Astrocyte (in vitro differentiated cells and primary cell): ENCODE measurements around the gene ATPAF2. TPM values are rescaled to one million over a fixed set of nuclear protein-coding genes. Genes with fewer than 3 reads are reported as not detected.

Experiments used
- DNase-seq: peaks from one replicate; pipeline ENCODE4 v3.0.0-alpha.2; 2010; ENCODE audit warnings: low read depth
- FAIRE-seq: peaks from 2 replicates; lab custom pipeline; 2011; peaks lifted over from hg19 to GRCh38; lab: Jason Lieb, UNC
- H2AFZ ChIP-seq: 2 replicates; pipeline ENCODE4 v1.6.0; 2012; ENCODE audit warnings: low read depth, low read length, inconsistent platforms
- H3K27ac ChIP-seq: 2 replicates; pipeline ENCODE4 v1.5.1; 2011; ENCODE audit warnings: low read depth, low read length, inconsistent platforms
- H3K27me3 ChIP-seq: 2 replicates; pipeline ENCODE4 v1.6.0; 2011; ENCODE audit warnings: low read length, inconsistent platforms; ENCODE audit not compliant: insufficient read depth
- H3K36me3 ChIP-seq: 2 replicates; pipeline ENCODE4 v1.5.1; 2011; ENCODE audit warnings: low read length, inconsistent platforms; ENCODE audit not compliant: insufficient read depth
- H3K4me1 ChIP-seq: 2 replicates; pipeline ENCODE4 v1.5.1; 2011; ENCODE audit warnings: low read length, inconsistent platforms; ENCODE audit not compliant: insufficient read depth
- H3K4me2 ChIP-seq: 2 replicates; pipeline ENCODE4 v1.6.0; 2012; ENCODE audit warnings: low read length, inconsistent platforms
- H3K4me3 ChIP-seq: 2 replicates; pipeline ENCODE4 v1.5.1; 2011; ENCODE audit warnings: low read depth, mild to moderate bottlenecking, low read length, inconsistent platforms; ENCODE audit not compliant: insufficient read depth
- H3K79me2 ChIP-seq: 2 replicates; pipeline ENCODE4 v1.6.0; 2012; ENCODE audit warnings: mild to moderate bottlenecking, low read length, inconsistent platforms; ENCODE audit not compliant: insufficient read depth
- H3K9ac ChIP-seq: 2 replicates; pipeline ENCODE4 v1.6.0; 2012; ENCODE audit warnings: mild to moderate bottlenecking, low read length, inconsistent platforms
- H3K9me3 ChIP-seq: 2 replicates; pipeline ENCODE4 v1.5.1; 2012; ENCODE audit warnings: low read depth, mild to moderate bottlenecking, low read length, inconsistent platforms; ENCODE audit not compliant: insufficient read depth
- H4K20me1 ChIP-seq: 2 replicates; pipeline ENCODE4 v1.6.0; 2012; ENCODE audit warnings: low read length, inconsistent platforms; ENCODE audit not compliant: insufficient read depth
- H3K27ac Mint-ChIP-seq: one replicate; pipeline ENCODE4 v1.8.0; 2021; ENCODE audit warnings: mild to moderate bottlenecking, mixed read lengths; ENCODE audit not compliant: unreplicated experiment
- H3K27me3 Mint-ChIP-seq: one replicate; pipeline ENCODE4 v1.8.0; 2021; ENCODE audit warnings: low read depth, mixed read lengths; ENCODE audit not compliant: unreplicated experiment
- H3K36me3 Mint-ChIP-seq: one replicate; pipeline ENCODE4 v1.8.0; 2021; ENCODE audit warnings: low read depth, mixed read lengths; ENCODE audit not compliant: unreplicated experiment
- H3K4me1 Mint-ChIP-seq: one replicate; pipeline ENCODE4 v1.8.0; 2021; ENCODE audit warnings: low read depth, mixed read lengths; ENCODE audit not compliant: unreplicated experiment
- H3K4me3 Mint-ChIP-seq: one replicate; pipeline ENCODE4 v1.8.0; 2021; ENCODE audit warnings: mild to moderate bottlenecking, moderate library complexity, mixed read lengths; ENCODE audit not compliant: unreplicated experiment
- H3K9me3 Mint-ChIP-seq: one replicate; pipeline ENCODE4 v1.8.0; 2021; ENCODE audit warnings: mild to moderate bottlenecking, mixed read lengths; ENCODE audit not compliant: unreplicated experiment
- EZH2 ChIP-seq: IDR thresholded peaks from 2 replicates; pipeline ENCODE4 v1.6.1; 2012; ENCODE audit warnings: mild to moderate bottlenecking, low read length, inconsistent platforms; ENCODE audit not compliant: insufficient read depth
- total RNA-seq: library from RNA; stranded (reverse); gene quantifications from 2 replicates; pipeline ENCODE4 v1.2.1, GENCODE V29; 2021
- TF ChIP-seq, protein P1 (sequence below): IDR thresholded peaks from 2 replicates; pipeline ENCODE4 v1.5.1; 2011; ENCODE audit warnings: low read depth, mild to moderate bottlenecking, inconsistent platforms, low read length, moderate library complexity; ENCODE audit not compliant: insufficient read depth

ATPAF2 gene
- total RNA-seq, 1 donor from 2014 or later: 24.8 TPM

GRCh38 chr17:18084256-18084655 lies 45.3 kb upstream of the ATPAF2 start:
- no peak overlapping the region for H3K9ac ChIP-seq
- peaks cover 1% of the 10 kb centered on the region for H4K20me1 ChIP-seq
- no peaks in the 10 kb centered on the region for H3K36me3 ChIP-seq
- no peak overlapping the region for H3K4me3 ChIP-seq
- peaks cover 19% of the 10 kb centered on the region for H3K79me2 ChIP-seq
- no peak overlapping the region for H3K4me3 Mint-ChIP-seq
- H3K36me3 Mint-ChIP-seq: no peaks in the 10 kb centered on the region
- no peak overlapping the region for H3K27ac Mint-ChIP-seq
- peaks cover under 1% of the 10 kb centered on the region for H3K27me3 Mint-ChIP-seq
- TF ChIP-seq, protein P1, sequence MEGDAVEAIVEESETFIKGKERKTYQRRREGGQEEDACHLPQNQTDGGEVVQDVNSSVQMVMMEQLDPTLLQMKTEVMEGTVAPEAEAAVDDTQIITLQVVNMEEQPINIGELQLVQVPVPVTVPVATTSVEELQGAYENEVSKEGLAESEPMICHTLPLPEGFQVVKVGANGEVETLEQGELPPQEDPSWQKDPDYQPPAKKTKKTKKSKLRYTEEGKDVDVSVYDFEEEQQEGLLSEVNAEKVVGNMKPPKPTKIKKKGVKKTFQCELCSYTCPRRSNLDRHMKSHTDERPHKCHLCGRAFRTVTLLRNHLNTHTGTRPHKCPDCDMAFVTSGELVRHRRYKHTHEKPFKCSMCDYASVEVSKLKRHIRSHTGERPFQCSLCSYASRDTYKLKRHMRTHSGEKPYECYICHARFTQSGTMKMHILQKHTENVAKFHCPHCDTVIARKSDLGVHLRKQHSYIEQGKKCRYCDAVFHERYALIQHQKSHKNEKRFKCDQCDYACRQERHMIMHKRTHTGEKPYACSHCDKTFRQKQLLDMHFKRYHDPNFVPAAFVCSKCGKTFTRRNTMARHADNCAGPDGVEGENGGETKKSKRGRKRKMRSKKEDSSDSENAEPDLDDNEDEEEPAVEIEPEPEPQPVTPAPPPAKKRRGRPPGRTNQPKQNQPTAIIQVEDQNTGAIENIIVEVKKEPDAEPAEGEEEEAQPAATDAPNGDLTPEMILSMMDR: no peak
- TF ChIP-seq EZH2: no peak
- H3K9me3 ChIP-seq: no peaks in the 10 kb centered on the region
- no peak for DNase-seq
- H3K4me1 Mint-ChIP-seq: peaks cover 7% of the 10 kb centered on the region
- H3K4me1 ChIP-seq: peaks cover 8% of the 10 kb centered on the region
- no peak overlapping the region for H3K4me2 ChIP-seq
- FAIRE-seq: no peak
- no peak overlapping the region for H2AFZ ChIP-seq
- H3K27ac ChIP-seq: no peak overlapping the region
- H3K27me3 ChIP-seq: peaks cover under 1% of the 10 kb centered on the region
- no peaks in the 10 kb centered on the region for H3K9me3 Mint-ChIP-seq

GRCh38 chr17:18079543-18079942 lies 40.6 kb upstream of the ATPAF2 start:
- Mint-ChIP-seq H3K27me3 (peaks cover 12% of the 10 kb centered on the region), H3K4me3 (no peak overlapping the region), H3K27ac (no peak overlapping the region), H3K36me3 (no peaks in the 10 kb centered on the region), H3K4me1 (no peaks in the 10 kb centered on the region), H3K9me3 (peaks cover 3% of the 10 kb centered on the region)
- H3K4me2 ChIP-seq: no peak overlapping the region
- no peak for FAIRE-seq
- H3K4me1 ChIP-seq: no peaks in the 10 kb centered on the region
- H3K9ac ChIP-seq: no peak overlapping the region
- H3K79me2 ChIP-seq: no peaks in the 10 kb centered on the region
- H2AFZ ChIP-seq: no peak overlapping the region
- no peak for DNase-seq
- no peaks in the 10 kb centered on the region for H3K9me3 ChIP-seq
- peaks cover 5% of the 10 kb centered on the region for H3K27me3 ChIP-seq
- H3K36me3 ChIP-seq: no peaks in the 10 kb centered on the region
- no peaks in the 10 kb centered on the region for H4K20me1 ChIP-seq
- no peak overlapping the region for H3K27ac ChIP-seq
- no peak for TF ChIP-seq EZH2
- TF ChIP-seq, protein P1: no peak
- H3K4me3 ChIP-seq: no peak overlapping the region

GRCh38 chr17:18076936-18077335 lies 38.0 kb upstream of the ATPAF2 start:
- Mint-ChIP-seq H3K4me3 (no peak overlapping the region), H3K4me1 (no peaks in the 10 kb centered on the region), H3K9me3 (peaks cover 3% of the 10 kb centered on the region), H3K36me3 (no peaks in the 10 kb centered on the region), H3K27me3 (peaks cover 12% of the 10 kb centered on the region), H3K27ac (no peak overlapping the region)
- Histone ChIP-seq H3K4me1 (no peaks in the 10 kb centered on the region), H2AFZ (no peak overlapping the region), H3K36me3 (no peaks in the 10 kb centered on the region), H3K27me3 (peaks cover 5% of the 10 kb centered on the region), H3K4me3 (no peak overlapping the region), H4K20me1 (no peaks in the 10 kb centered on the region), H3K9me3 (no peaks in the 10 kb centered on the region), H3K27ac (no peak overlapping the region), H3K9ac (no peak overlapping the region), H3K4me2 (no peak overlapping the region), H3K79me2 (no peaks in the 10 kb centered on the region)
- no peak for FAIRE-seq
- DNase-seq: no peak
- no peak for TF ChIP-seq EZH2
- TF ChIP-seq, protein P1: no peak
